ENCODE data around the gene PERM1.

The PERM1 gene

DNA sequence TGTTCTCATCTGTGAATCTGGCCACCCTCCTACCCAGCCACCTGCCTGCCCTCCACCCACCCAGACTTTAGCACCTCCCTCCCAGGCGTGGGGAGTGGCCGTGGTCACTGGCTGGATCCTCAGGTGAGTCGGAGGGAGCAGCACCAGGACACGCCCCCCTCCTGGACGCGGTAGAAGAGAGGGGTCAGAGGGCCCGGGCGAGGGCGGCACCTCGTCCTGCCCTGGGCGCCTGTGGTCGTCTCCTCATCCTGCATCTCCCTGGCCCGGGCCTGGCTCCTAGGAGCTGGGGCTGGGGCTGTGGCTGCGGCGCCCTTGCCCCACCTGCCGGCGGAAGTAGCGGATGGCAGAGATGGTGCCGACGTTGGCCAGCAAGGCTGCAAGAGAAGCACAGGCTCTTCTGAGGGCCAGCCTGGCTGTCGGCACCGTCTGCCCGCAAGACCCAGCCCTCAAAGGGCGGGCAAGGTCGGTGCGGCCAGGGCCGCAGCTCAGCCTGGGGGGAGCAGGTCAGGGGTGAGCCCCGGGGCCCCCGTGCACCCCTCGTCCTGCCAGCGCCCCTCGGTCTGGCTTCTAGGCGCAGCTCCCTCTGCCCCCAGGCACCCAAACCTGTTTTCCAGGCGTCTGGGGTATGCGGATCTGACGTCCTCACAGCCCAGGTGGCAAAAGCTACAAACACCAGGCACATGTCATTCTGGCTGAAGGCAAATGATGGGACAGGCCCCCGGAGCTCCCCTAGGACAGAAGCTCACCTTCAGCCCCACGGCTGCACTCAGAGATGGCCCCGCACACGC, 5.8 kb downstream of the PERM1 start:
- DNase-seq, result peak; percentile 54

DNA sequence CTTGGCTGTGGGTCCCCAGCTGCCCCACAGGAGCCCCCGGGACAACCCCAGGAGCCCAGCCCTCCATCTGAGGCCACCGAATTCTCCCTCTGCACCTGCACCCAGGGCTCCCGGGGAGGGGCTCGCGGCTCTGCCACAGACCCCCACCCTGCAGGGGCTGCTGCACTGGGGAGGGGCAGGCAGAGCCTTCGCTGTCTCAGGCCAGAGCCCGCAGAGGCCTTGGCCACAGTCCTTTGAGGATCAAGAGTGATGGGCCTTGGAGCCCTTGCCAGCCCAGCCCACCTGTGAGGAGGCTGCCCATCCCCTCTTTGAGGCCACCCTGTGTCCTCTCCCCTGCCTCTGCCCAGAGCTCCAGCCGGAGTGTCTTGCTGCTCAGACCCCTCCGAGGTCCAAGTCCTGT, 6.5 kb downstream of the PERM1 start:
- DNase-seq, result no peak

DNA sequence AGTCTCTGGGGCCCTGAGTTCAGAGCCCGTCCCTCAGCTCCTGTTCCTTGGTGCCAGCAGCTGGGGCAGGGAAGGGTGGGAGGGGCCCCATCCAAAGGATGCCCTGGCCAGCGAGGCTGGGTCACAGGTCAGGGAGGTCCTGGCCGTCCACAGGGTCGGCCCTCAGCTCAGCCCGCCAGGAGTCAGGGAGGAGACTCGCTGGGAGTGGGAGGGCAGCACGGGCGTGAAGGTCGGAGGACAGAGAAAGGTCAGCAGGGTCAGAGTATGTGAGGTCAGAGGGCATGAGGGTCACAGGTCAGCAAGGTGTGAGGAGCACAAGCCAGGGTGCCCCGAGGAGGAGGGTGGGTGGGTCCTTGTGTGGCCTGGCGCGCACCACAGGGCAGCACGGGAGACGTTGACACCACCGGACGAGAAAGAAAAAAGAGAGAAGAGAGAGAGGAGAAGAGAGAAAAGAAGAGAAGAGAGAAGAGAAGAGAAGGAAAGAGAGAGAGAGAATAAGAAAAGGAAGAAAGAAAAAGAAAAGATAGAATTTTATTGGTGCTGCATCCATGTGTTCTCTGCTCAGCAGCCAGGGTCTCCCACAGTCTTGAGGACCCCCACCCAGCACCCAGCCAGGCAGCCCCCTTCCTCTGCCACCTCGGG, 7.1 kb downstream of the PERM1 start:
- no peak for DNase-seq

DNA sequence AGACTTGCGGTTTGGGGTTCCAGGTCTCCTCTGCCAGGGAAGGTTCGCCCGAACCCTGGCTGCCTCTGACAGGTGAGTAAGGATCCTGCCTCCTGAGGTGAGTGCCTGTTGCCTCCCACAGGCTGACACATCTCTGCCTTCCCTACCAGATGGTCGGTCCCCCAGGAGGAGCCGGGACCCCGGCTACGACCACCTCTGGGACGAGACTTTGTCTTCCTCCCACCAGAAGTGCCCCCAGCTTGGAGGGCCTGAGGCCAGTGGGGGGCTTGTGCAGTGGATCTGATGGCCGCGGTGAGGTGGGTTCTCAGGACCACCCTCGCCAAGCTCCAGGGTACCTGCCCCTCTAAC, 7.6 kb downstream of the PERM1 start:
- DNase-seq, result no peak

DNA sequence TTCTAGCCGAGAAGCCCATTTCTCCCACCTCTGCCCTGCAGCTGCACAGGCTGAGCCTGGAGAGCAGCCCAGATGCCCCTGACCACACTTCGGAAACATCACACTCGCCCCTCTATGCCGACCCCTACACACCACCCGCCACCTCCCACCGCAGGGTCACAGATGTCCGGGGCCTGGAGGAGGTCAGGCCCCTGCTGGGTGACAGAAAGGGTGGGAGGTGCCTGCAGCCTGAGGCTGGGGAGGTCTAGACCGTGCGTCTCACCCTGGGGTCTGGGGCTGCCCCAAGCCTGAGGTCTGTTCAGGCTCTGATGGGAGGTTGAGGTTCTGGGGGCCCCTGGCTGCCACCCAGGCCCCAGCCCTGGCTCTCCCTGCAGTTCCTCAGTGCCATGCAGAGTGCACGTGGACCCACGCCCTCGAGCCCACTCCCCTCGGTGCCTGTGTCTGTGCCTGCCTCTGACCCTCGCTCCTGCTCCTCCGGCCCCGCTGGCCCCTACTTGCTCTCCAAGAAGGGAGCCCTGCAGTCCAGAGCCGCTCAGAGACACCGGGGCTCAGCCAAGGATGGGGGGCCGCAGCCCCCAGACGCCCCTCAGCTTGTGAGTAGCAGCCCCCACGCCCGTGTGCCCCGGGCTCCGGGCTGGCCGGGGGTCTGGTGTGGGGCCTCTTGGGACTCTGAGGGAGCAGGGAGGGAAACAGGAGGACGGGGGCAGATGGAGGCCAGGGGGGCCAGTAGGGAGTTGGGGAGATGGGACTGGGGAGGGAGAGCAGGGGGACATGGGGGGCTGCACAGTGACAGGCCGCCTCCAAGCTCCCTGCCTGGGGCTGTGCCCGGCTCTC, 8.2 kb downstream of the PERM1 start:
- DNase-seq, result no peak

DNA sequence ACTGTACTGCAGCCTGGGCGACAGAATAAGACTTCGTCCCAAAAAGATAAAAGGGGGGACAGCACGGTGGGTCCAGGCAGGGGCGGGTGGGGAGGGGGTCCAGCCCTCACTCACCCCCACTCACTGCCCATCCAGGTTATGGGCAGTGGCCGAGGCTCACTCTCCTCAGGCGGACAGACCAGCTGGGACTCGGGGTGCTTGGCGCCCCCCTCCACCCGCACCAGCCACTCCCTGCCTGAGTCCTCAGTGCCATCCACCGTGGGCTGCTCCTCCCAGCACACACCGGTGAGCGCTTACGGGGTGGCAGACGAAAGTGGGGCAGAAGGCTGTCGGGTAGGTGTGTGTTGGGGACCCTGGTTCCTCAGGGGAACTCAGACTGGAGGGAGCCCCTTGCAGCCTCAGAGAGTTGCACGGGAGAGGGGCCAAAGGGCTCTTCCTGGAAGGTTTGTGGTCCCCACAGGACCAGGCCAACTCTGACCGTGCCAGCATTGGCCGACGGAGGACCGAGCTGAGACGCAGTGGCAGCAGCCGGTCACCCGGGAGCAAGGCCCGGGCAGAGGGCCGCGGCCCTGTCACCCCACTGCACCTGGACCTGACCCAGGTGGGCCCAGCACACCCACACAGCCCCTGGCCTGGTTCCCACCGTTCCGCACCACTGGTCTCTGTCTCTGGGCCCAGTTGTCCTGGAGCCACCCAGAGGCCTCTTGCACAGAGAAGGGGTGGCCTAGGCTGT, 9.0 kb downstream of the PERM1 start:
- DNase-seq, result no peak

DNA sequence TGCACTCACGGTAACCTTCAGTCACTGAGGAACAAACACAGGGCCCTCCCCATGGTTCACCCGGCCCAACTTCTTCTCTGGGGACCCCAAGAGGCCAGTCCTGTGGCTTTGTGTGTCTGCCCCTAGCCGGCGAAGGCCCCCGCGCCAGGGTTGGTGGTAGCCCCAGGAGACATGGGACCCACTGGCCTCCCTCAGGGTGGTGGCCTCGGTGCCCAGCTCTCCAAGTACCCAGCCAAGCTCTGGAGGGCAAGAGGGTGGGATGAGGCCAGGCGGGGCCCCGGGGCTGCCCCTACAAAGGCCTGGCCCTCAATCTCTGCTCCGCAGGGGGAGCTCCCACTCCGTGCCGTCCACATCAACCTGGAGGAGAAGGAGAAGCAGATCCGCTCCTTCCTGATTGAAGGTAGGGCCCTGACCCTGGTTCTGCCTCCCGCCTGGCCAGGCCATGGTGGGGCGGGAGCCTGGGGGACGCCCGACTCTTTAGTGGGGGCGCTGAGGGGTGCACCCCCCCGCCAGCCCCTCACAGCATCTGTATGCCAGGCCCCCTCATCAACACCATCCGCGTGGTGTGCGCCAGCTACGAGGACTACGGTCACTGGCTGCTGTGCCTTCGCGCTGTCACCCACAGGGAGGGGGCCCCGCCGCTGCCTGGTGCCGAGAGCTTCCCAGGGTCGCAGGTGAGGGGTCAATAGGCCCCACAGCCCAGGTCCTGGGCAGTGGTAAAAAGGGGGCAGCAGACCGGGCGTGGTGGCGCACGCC, 10.0 kb downstream of the PERM1 start:
- no peak for DNase-seq

DNA sequence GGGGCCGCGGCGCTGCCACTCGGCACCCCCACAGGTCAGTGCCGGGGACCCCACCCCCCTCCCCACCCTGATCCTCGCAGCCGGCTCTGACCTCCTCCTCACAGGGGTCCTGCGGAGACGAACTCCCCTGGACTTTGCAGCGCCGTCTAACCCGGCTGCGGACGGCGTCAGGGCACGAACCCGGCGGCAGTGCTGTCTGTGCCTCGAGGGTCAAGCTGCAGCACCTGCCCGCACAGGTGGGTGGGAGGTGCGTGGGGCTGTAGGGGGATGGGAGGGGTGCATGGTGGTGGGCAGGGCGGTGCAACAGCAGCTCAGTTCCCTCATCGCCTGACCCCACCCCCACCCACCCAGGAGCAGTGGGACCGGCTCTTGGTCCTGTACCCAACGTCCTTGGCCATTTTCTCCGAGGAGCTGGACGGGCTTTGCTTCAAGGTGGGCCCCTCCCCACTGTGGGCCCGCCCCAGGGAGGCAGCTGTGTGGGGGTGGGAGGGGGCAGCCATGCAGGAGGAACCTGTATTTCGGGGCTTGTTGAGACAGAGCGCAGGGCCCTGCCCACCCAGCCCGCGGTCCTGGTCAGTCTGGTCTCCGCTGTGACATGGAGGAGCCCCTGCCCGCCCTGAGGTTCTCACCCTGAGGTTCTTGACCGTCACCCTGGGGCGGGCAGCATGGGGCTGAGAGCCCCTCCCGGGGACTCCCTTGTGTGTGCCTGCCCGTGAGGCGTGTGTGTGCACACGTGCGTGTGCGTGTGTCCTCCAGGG, 10.7 kb downstream of the PERM1 start:
- DNase-seq, result no peak

DNA sequence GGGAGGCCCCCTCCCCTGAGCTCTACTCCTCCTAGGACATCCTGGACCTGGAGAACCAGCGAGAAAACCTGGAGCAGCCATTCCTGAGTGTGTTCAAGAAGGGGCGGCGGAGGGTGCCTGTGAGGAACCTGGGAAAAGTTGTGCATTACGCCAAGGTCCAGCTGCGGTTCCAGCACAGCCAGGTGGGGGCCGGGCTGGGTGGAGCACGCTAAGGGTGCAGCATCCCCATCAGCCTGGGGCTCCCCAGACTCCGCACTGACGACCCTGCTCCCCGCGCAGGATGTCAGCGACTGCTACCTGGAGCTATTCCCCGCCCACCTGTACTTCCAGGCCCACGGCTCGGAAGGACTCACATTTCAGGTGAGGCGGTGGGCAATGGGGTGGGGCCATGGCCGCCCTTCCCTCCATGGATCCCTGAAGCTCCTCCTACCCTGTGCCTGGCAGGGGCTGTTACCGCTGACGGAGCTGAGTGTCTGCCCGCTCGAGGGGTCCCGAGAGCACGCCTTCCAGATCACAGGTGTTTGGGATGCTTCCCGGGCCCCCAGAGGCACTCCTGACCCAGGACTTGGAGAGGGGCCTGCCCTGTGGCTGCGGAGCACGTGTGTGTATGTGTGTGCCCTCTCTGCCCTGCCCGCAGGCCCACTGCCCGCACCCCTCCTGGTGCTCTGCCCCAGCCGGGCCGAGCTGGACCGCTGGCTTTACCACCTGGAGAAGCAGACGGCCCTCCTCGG, 11.5 kb downstream of the PERM1 start:
- no peak for DNase-seq

DNA sequence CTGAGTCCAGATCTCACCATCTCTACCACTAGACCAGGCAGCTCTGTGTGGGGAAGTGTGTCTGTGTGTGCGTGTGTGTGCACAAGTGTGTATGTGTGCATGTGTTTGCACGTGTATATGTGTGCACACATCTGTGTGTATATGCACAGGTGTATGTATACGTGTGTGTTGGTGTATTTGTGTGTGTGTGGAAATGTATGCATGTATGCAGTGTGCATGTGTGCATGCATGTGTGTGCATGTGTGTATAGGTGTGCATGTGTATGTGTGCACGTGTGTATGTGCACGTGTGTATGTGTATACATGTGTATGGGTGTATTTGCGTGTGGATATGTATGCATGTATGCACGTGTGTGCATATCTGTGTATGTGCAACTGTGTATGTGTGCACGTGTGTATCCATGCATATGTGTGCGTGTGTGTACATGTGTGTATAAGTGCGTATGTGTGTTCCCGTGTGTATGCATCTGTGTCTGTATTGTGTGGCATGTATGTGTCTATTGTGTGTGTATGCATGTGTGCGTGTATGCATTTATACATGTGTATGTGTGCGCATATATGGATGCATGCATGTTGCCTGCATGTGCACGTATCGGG, 12.5 kb downstream of the PERM1 start:
- no peak for DNase-seq

DNA sequence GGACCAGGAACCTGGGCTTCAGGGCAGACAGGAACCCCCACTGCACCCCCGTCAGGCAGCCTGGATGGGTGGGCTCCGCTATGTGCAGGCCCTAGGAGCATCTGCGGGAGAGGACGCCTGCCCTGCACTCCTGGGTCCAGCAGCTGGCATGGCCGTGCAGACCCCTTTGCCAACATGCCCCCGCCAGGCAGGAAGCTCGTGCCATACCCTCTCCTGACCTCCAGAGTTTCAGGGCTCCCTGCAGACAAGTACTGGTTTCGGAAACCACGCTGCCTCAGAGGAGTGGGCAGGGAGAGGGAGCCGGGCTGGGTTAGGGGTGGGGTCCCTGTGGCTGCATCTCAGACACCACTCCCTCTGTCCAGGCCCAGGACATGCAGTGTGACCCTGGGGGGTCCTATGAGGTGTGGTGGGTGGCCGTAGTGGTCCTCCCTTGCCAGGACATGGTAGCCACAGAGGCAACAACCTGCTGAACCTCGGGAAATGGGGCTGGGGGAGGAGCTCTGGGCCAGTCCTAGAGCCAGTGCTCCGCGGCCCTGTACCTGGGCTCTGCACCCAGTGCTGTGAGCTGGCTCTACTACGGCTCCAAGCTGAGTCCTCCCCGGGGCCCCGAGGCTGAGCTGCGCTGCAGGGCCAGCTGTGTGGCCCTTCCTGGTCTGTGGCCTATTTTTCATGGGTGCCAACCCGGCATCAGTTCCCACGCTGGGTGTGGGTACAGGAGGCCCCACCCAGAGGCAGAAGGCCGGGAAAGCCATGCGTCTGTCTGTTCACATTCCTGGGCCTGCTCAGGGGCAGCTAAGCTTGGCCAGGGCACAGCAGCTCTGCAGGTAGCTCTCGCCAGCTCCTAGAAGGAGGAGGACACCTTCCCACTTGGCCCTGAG, 14.2 kb downstream of the PERM1 start:
- DNase-seq, result no peak

DNA sequence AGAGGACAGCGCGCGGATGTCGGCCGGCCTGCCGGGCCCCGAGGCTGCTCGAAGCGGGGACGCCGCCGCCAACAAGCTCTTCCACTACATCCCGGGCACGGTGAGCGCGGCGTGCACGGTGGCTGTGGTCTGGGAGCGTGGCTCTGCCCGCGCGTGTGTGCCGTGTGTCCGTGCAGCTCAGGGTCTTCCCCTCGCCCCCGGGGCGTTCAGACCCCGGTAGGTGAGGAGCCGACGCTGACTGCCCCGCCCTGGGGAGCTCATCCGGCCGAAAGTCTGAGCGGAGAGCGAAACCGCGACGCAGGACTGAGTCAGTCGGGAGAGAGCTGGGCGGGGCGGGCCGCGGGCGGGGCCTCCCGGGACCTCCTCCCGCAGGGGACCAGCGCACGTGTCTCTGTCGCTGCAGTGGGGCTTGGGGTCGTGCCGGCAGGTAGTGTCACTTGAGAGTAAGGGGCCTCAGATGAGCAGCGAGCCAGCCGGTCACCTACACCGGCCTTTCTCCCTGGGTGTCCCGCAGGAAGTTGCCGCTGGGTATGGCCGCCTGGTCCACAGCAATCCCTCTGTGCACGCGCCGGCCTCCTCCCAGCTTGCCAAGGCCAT, 15.1 kb downstream of the PERM1 start:
- DNase-seq, result no peak

DNA sequence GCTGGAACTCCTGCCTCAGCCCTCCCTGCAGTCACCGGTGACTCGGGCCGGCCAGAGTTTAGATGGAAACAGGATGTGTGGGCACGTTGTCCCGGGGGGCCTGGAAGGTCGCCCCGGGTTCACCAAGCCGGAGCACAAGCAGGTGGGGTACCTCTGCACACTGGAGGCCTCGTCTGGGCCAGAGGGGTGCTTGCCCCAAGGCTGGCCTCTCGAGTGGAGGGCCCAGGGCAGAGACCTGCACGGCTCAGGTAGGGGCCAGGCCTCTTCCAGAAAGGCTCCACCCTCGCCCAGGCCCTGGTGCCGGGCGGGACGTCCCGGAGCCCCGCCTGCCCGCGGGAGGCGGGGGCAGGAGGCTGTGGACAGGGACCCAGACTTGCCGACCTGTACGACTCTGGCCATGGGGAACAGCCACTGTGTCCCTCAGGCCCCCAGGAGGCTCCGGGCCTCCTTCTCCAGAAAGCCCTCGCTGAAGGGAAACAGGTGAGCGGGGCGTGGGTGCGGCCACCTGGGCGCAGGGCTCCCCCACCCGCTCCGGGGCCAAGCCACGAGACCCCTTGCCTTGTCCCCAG, 15.7 kb downstream of the PERM1 start, which contains the start of gene PLEKHN1:
TSS of gene PLEKHN1 (plus strand) at position 348 of the 569 bp plus-strand sequence. CDS start at position 398, 50 bp downstream.
- no peak for DNase-seq

DNA sequence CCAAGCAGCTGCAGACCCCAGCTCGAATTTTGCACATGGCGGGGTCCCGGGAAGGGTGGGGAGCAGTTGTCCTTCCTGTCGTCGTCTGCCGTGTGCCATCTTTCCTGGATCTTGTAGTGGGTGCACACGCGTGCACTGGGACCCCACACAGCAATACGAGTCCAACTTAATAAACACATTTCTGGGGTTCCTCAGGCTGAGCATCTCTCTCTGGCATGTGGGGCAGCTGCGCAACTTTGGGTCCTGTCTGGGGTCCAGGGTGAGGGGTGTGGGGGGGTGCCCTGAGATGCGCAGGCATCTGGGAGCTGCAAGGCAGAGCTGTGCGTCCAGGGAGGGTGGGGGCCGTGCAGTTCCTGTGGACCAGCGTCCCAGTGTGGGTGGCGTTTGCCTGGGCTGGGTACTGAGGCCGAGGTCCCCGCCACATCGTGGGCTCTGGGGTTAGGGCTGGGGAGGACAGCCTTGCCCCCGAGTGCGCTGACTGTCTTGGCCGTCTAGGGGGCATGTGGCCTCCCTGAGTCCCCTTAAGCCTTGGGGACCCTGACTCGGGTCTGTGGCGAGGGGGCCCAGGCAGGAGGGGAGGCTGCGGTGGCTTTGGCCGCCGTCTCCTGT, 16.3 kb downstream of the PERM1 start:
- DNase-seq, result no peak

DNA sequence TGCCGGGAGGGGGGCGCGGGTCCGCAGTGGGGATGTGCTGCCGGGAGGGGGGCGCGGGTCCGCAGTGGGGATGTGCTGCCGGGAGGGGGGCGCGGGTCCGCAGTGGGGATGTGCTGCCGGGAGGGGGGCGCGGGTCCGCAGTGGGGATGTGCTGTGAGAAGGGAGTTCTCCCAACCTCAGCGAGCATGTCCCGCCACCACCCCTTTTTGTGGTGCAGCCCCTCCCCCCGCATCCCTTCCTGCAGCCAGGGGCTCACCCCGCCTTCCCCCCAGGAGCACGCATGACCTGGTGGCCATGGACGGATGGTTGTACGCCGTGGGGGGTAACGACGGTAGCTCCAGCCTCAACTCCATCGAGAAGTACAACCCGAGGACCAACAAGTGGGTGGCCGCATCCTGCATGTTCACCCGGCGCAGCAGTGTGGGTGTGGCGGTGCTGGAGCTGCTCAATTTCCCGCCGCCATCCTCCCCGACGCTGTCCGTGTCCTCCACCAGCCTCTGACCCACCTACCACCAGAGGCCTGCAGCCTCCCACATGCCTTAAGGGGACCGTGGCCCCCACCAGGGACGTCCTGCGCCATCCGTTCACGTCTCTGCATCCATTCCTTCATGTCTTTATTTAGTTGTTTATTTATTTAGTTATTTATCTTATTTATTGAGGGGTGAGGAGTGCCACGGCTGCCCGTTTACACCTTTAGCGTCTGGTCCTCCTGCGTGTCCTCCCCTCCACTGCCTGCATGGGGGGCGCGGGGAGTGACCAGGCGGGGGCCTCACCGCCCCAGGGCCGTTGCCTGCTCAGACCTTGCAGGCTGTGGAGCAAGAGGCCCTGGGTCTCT, 17.0 kb downstream of the PERM1 start:
- no peak for DNase-seq

DNA sequence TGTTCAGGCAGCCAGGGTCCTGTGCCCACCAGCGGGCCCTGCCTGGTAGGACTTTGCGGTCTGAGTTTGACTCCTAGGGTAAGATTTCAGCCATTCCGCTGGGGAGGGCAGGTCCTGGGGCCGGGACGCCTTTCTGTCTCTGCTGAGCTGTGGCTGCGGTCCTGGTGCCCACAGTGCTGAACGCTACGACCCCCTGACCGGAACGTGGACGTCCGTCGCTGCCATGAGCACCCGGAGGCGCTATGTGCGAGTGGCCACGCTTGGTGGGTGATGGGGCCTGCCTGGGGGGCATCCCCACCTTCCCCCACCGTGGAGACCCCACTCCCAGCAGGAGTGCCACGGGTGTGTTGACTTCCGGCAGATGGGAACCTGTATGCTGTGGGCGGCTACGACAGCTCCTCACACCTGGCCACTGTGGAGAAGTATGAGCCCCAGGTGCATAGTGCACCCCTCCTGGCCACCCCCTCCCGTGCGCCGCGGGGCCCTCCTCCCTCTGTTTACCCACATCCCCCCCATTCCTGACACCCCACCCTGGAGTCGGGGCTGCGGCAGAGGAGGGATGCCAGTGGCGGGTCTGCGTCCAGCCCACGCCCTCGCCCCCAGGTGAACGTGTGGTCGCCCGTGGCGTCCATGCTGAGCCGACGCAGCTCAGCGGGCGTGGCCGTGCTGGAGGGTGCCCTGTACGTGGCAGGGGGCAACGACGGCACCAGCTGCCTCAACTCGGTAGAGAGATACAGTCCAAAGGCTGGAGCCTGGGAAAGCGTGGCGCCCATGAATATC, 18.0 kb downstream of the PERM1 start:
- DNase-seq, result no peak
